ENCODE results near the gene DCST2.
A peak's percentile ranks its signal among the peaks of the same experiment; 100 is the strongest.
"Not testable (repeated sequence)": the region's sequence is repeated elsewhere in the genome, so short reads cannot be mapped to it uniquely, and the experiment has no call there.

DCST2 gene

GRCh38 chr1:154978360-154978759 is 55.2 kb downstream of the DCST2 start:
- Histone ChIP-seq H3K4me2 (ENCODE audit: low read depth, low read length, poor library complexity, severe bottlenecking) (peak overlapping the region; percentile 89), H3K4me3 (ENCODE audit: low read length, poor library complexity, severe bottlenecking) (no peak overlapping the region), H3K4me1 (ENCODE audit: insufficient read depth, low read length, poor library complexity, severe bottlenecking) (peaks cover 27% of the 10 kb centered on the region), H2AFZ (ENCODE audit: low read length) (no peak overlapping the region), H3K27me3 (ENCODE audit: insufficient read depth, low read length, poor library complexity, severe bottlenecking) (no peaks in the 10 kb centered on the region), H3K79me2 (ENCODE audit: insufficient read depth, low read length) (peaks cover 69% of the 10 kb centered on the region), H3F3A (ENCODE audit: low read depth) (peaks cover 12% of the 10 kb centered on the region; the same call in 1 of the 2 replicates), H3K9me3 (ENCODE audit: insufficient read depth, low read depth, low read length) (no peaks in the 10 kb centered on the region), H3K9me2 (replicated peaks; ENCODE audit: low read depth, low read length) (no peaks in the 10 kb centered on the region), H4K20me1 (ENCODE audit: insufficient read depth, low read length, poor library complexity, severe bottlenecking) (peaks cover 23% of the 10 kb centered on the region), H3K9ac (ENCODE audit: low read depth, low read length, poor library complexity, severe bottlenecking) (peak overlapping the region; percentile 95), H3K36me3 (ENCODE audit: insufficient read depth, low read length) (peaks cover 18% of the 10 kb centered on the region; the same call in 1 of the 2 replicates)
- TF ChIP-seq, protein P1, sequence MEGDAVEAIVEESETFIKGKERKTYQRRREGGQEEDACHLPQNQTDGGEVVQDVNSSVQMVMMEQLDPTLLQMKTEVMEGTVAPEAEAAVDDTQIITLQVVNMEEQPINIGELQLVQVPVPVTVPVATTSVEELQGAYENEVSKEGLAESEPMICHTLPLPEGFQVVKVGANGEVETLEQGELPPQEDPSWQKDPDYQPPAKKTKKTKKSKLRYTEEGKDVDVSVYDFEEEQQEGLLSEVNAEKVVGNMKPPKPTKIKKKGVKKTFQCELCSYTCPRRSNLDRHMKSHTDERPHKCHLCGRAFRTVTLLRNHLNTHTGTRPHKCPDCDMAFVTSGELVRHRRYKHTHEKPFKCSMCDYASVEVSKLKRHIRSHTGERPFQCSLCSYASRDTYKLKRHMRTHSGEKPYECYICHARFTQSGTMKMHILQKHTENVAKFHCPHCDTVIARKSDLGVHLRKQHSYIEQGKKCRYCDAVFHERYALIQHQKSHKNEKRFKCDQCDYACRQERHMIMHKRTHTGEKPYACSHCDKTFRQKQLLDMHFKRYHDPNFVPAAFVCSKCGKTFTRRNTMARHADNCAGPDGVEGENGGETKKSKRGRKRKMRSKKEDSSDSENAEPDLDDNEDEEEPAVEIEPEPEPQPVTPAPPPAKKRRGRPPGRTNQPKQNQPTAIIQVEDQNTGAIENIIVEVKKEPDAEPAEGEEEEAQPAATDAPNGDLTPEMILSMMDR (conservative IDR thresholded peaks at IDR 0.05; ENCODE audit: low read length), result no peak
- TF ChIP-seq EZH2phosphoT487 (IDR thresholded peaks at IDR 0.05; ENCODE audit: borderline replicate concordance), result no peak

DNA sequence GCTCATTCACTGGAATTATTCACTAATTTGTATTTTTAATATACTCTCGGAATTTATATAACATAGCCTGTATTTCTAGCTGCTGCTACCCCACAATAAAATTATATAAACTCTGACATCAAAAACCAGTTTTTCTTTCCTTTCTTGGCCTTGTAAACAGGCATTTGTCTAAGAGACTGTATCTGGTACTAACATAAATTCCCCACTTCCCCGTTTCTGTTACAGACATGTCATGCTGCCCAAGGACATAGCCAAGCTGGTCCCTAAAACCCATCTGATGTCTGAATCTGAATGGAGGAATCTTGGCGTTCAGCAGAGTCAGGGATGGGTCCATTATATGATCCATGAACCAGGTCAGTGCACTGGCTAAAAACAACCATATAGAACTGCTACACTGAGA is 55.8 kb downstream of the DCST2 start:
- Histone ChIP-seq H3F3A (ENCODE audit: low read depth) (peaks cover 12% of the 10 kb centered on the region; the same call in 1 of the 2 replicates), H3K4me2 (ENCODE audit: low read depth, low read length, poor library complexity, severe bottlenecking) (peak overlapping the region; percentile 89), H4K20me1 (ENCODE audit: insufficient read depth, low read length, poor library complexity, severe bottlenecking) (peaks cover 28% of the 10 kb centered on the region)

GRCh38 chr1:154975409-154976059 is 58.0 kb downstream of the DCST2 start:
- Histone ChIP-seq H3K79me2 (ENCODE audit: insufficient read depth, low read length) (peaks cover 72% of the 10 kb centered on the region), H3F3A (ENCODE audit: low read depth) (peaks cover 3% of the 10 kb centered on the region; the same call in 1 of the 2 replicates), H3K4me3 (ENCODE audit: low read length, poor library complexity, severe bottlenecking) (peak overlapping the region; percentile 94), H3K4me2 (ENCODE audit: low read depth, low read length, poor library complexity, severe bottlenecking) (peak overlapping the region; percentile 89), H3K9ac (ENCODE audit: low read depth, low read length, poor library complexity, severe bottlenecking) (peak overlapping the region; percentile 95), H3K27me3 (ENCODE audit: insufficient read depth, low read length, poor library complexity, severe bottlenecking) (no peaks in the 10 kb centered on the region), H3K36me3 (ENCODE audit: insufficient read depth, low read length) (peaks cover 18% of the 10 kb centered on the region; the same call in 1 of the 2 replicates), H3K9me3 (ENCODE audit: insufficient read depth, low read depth, low read length) (no peaks in the 10 kb centered on the region), H2AFZ (ENCODE audit: low read length) (no peak overlapping the region), H3K9me2 (replicated peaks; ENCODE audit: low read depth, low read length) (no peaks in the 10 kb centered on the region), H4K20me1 (ENCODE audit: insufficient read depth, low read length, poor library complexity, severe bottlenecking) (peaks cover 32% of the 10 kb centered on the region), H3K4me1 (ENCODE audit: insufficient read depth, low read length, poor library complexity, severe bottlenecking) (peaks cover 39% of the 10 kb centered on the region)
- TF ChIP-seq, protein P1 (conservative IDR thresholded peaks at IDR 0.05; ENCODE audit: low read length), result no peak
- no peak for TF ChIP-seq EZH2phosphoT487 (IDR thresholded peaks at IDR 0.05; ENCODE audit: borderline replicate concordance)

More for the DNA sequence above, 55.8 kb downstream of the DCST2 start:
- H3K9ac ChIP-seq (ENCODE audit: low read depth, low read length, poor library complexity, severe bottlenecking), result peak overlapping the region; percentile 95
- peaks cover 73% of the 10 kb centered on the region for H3K79me2 ChIP-seq (ENCODE audit: insufficient read depth, low read length)
- peak overlapping the region; percentile 94 for H3K4me3 ChIP-seq (ENCODE audit: low read length, poor library complexity, severe bottlenecking)
- not testable (repeated sequence) for H3K9me2 ChIP-seq (replicated peaks; ENCODE audit: low read depth, low read length); H3K9me3 ChIP-seq (ENCODE audit: insufficient read depth, low read depth, low read length); H2AFZ ChIP-seq (ENCODE audit: low read length); H3K27me3 ChIP-seq (ENCODE audit: insufficient read depth, low read length, poor library complexity, severe bottlenecking)
- peaks cover 30% of the 10 kb centered on the region for H3K4me1 ChIP-seq (ENCODE audit: insufficient read depth, low read length, poor library complexity, severe bottlenecking)
- peaks cover 18% of the 10 kb centered on the region; the same call in 1 of the 2 replicates for H3K36me3 ChIP-seq (ENCODE audit: insufficient read depth, low read length)
